Tibial artery (tissue), 4 donors: ENCODE data around the gene NR2F2.

Experiments used
- DNase-seq, 2 donors: peaks; one replicate each; pipeline ENCODE4 v3.0.0-alpha.2; 2019
- H3K27ac ChIP-seq, 2 donors: fragments of 200-600 bp; sonication (generic) in 1 of 2; 1 replicate in 1 of 2; 2 replicates in 1 of 2; pipeline ENCODE4 v1.5.1; 2018 to 2019; ENCODE audit warnings: mild to moderate bottlenecking in 1 of 2
- H3K27me3 ChIP-seq, 2 donors: fragments of 200-600 bp; sonication (generic) in 1 of 2; one replicate each; pipeline versions ENCODE4 v1.5.1 to v1.6.0; 2016 to 2019
- H3K36me3 ChIP-seq, 3 donors: fragments of 200-600 bp; sonication (generic) in 2 of 3; one replicate each; pipeline ENCODE4 v1.5.1; 2016 to 2019; ENCODE audit warnings: mild to moderate bottlenecking in 2 of 3
- H3K4me1 ChIP-seq, 4 donors: fragments of 200-600 bp; sonication (generic) in 2 of 4; 1 replicate in 3 of 4; 2 replicates in 1 of 4; pipeline ENCODE4 v1.5.1; 2016 to 2019
- H3K4me3 ChIP-seq, 2 donors: fragments of 200-600 bp; sonication (generic) in 1 of 2; 1 replicate in 1 of 2; 2 replicates in 1 of 2; pipeline ENCODE4 v1.5.1; 2018 to 2019; ENCODE audit warnings: mild to moderate bottlenecking in 2 of 2
- H3K9me3 ChIP-seq, 3 donors: fragments of 200-600 bp; sonication (generic) in 1 of 3; one replicate each; pipeline ENCODE4 v1.5.1; 2016 to 2019
- CTCF ChIP-seq, 2 experiments: fragments of 200-600 bp in 1 of 2; fragments of 450-650 bp in 1 of 2; IDR thresholded peaks; one replicate each; pipeline ENCODE4 v1.5.1; 2017 to 2019; ENCODE audit warnings: antibody characterized with exemption in 2 of 2, mild to moderate bottlenecking in 1 of 2, moderate library complexity in 1 of 2
- intact Hi-C: fragments of 100-400 bp; cut with DNase I; formaldehyde crosslinking; loops from one replicate; pipeline ENCODE4 v1.15.0; 2023; ENCODE audit warnings: low total_unique reads

Gene NR2F2

GRCh38 chr15:96322536-96323318 lies 7.8 kb upstream of the NR2F2 start:
- Histone ChIP-seq H3K4me3 (peak overlapping the region; percentile 92 to 97), H3K27me3 (no peaks in the 10 kb centered on the region), H3K9me3 (no peaks in the 10 kb centered on the region), H3K27ac (peak overlapping the region; percentile 96 to 100), H3K4me1 (peaks cover 0 to 41% (median 18%) of the 10 kb centered on the region in 4 donors), H3K36me3 (no peaks in the 10 kb centered on the region)
- peak; percentile 33 to 74 for DNase-seq
- no peak for TF ChIP-seq CTCF (IDR thresholded peaks at IDR 0.05)
- intact Hi-C loops: loop anchor here (5.0 kb wide), 1 partner anchor 1060 kb away; no protein-coding TSS in a partner anchor

- Histone ChIP-seq H3K27me3 (no peaks in the 10 kb centered on the region), H3K4me1 (peaks cover 0 to 41% (median 18%) of the 10 kb centered on the region in 4 donors), H3K4me3 (peak overlapping the region; percentile 92 to 97), H3K27ac (peak overlapping the region; percentile 96 to 100), H3K9me3 (no peaks in the 10 kb centered on the region), H3K36me3 (no peaks in the 10 kb centered on the region)
- DNase-seq: no peak
- TF ChIP-seq CTCF (IDR thresholded peaks at IDR 0.05): no peak
- intact Hi-C loops: loop anchor here (5.0 kb wide), 1 partner anchor 1061 kb away; no protein-coding TSS in a partner anchor
Measured at GRCh38 chr15:96323319-96324145, 7.0 kb upstream of the NR2F2 start.

GRCh38 chr15:96324192-96324895 lies 6.2 kb upstream of the NR2F2 start:
- Histone ChIP-seq H3K4me3 (peak overlapping the region; percentile 92 to 97), H3K4me1 (peaks cover 0 to 41% (median 16%) of the 10 kb centered on the region in 4 donors), H3K27ac (peak overlapping the region; percentile 96 to 100), H3K27me3 (no peaks in the 10 kb centered on the region), H3K9me3 (no peaks in the 10 kb centered on the region), H3K36me3 (no peaks in the 10 kb centered on the region)
- intact Hi-C loops: loop anchor here (5.0 kb wide), 1 partner anchor 1062 kb away; no protein-coding TSS in a partner anchor
- TF ChIP-seq CTCF (IDR thresholded peaks at IDR 0.05): no peak
- DNase-seq: peak; percentile 52 to 81

- H3K4me1 ChIP-seq: peaks cover 0 to 36% (median 17%) of the 10 kb centered on the region in 4 donors
- peak overlapping the region; percentile 92 to 97 for H3K4me3 ChIP-seq
Measured at GRCh38 chr15:96324940-96325540, 5.5 kb upstream of the NR2F2 start.

More at GRCh38 chr15:96324940-96325540, 5.5 kb upstream of the NR2F2 start:
- Histone ChIP-seq H3K9me3 (no peaks in the 10 kb centered on the region), H3K27me3 (no peaks in the 10 kb centered on the region), H3K27ac (peak overlapping the region; percentile 96 to 100), H3K36me3 (no peaks in the 10 kb centered on the region)
- intact Hi-C loops: loop anchor here (5.0 kb wide), 2 partner anchors 998 to 1063 kb away; no protein-coding TSS in a partner anchor
- no peak for DNase-seq
- no peak for TF ChIP-seq CTCF (IDR thresholded peaks at IDR 0.05)
